ENCODE data around the gene TMEM92.

TMEM92 gene

GRCh38 chr17:50317121-50317520 is 42.9 kb downstream of the TMEM92 start:
- H3K4me3 ChIP-seq: no peak overlapping the region
- TF ChIP-seq, protein P1, sequence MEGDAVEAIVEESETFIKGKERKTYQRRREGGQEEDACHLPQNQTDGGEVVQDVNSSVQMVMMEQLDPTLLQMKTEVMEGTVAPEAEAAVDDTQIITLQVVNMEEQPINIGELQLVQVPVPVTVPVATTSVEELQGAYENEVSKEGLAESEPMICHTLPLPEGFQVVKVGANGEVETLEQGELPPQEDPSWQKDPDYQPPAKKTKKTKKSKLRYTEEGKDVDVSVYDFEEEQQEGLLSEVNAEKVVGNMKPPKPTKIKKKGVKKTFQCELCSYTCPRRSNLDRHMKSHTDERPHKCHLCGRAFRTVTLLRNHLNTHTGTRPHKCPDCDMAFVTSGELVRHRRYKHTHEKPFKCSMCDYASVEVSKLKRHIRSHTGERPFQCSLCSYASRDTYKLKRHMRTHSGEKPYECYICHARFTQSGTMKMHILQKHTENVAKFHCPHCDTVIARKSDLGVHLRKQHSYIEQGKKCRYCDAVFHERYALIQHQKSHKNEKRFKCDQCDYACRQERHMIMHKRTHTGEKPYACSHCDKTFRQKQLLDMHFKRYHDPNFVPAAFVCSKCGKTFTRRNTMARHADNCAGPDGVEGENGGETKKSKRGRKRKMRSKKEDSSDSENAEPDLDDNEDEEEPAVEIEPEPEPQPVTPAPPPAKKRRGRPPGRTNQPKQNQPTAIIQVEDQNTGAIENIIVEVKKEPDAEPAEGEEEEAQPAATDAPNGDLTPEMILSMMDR (IDR thresholded peaks at IDR 0.05): no peak
- DNase-seq (ENCODE audit: low spot score): no peak
- H3K27ac ChIP-seq: no peak overlapping the region

- TF ChIP-seq, protein P1 (IDR thresholded peaks at IDR 0.05): no peak
- Histone ChIP-seq H3K27ac (no peak overlapping the region), H3K4me3 (no peak overlapping the region)
- no peak for DNase-seq (ENCODE audit: low spot score)
Measured at GRCh38 chr17:50318501-50319285, 44.4 kb downstream of the TMEM92 start.

DNA sequence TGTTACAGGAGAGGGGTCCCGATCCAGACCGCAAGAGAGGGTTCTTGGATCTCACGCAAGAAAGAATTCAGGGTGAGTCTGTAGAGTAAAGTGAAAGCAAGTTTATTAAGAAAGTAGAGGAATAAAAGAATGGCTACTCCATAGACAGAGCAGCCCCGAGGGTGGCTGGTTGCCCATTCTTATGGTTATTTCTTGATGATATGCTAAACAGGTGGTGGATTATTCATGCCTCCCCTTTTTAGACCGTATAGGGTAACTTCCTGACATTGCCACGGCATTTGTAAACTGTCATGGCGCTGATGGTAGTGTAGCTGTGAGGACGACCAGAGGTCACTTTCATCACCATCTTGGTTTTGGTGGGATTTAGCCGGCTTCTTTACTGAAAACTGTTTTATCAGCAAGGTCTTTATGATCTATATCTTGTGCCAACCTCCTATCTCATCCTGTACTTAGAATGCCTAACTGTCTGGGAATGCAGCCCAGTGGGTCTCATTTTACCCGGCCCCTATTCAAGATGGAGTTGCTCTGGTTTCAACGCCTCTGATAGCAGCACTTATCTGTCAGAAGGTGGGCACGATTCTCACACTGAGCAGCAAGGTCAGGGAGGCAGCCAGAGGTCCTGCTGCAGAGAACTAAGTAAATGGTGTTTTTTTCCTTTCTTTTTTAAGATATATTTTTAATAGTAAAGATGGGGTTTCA is 45.2 kb downstream of the TMEM92 start:
- TF ChIP-seq, protein P1 (IDR thresholded peaks at IDR 0.05): no peak
- no peak for DNase-seq (ENCODE audit: low spot score)
- Histone ChIP-seq H3K4me3 (no peak overlapping the region), H3K27ac (no peak overlapping the region)

- TF ChIP-seq, protein P1 (IDR thresholded peaks at IDR 0.05): no peak
- DNase-seq (ENCODE audit: low spot score): no peak
- no peak overlapping the region for H3K27ac ChIP-seq
- H3K4me3 ChIP-seq: no peak overlapping the region
Measured at GRCh38 chr17:50322271-50322670, 48.0 kb downstream of the TMEM92 start.

DNA sequence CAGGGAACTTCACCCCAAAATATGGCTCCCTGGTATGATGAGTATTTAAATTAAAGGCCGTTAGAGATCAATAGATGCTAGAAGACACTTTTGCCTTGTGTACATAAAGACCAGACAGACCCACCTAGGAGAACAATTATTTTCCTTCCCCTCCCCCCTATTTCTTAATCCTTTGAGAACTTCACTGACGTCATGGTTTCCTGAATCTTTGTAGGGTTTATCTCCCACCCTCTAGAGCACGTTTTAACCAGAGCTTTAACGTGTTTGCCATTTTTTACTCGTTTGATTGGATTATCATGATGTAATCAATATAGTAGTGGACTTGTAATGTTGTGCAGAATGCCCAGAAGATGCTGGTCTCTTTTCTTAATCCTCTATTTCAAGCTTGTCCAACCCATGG is 48.8 kb downstream of the TMEM92 start:
- TF ChIP-seq, protein P1 (IDR thresholded peaks at IDR 0.05): no peak
- DNase-seq (ENCODE audit: low spot score): no peak
- Histone ChIP-seq H3K27ac (no peak overlapping the region), H3K4me3 (no peak overlapping the region)

DNA sequence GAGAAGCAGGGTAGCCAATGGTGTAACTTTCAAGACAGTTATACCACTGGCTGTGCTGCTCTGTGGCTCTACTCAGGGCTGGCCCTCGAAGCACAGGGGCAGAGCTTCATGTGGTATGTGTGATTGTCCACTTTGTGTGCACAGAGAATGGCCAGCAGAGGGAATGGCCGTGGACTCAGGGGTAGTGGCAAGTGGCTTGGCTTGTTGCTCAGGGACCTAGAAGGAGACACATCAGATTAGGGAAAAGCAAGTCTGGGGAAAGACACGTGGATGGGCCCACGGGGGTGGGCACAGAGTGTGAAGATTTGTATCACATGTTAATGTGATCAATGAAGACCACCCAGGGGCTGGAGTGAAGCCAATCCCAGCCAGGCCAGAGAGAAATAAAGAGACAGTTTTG is 51.6 kb downstream of the TMEM92 start:
- TF ChIP-seq, protein P1 (IDR thresholded peaks at IDR 0.05): no peak
- H3K27ac ChIP-seq: no peak overlapping the region
- no peak for DNase-seq (ENCODE audit: low spot score)
- H3K4me3 ChIP-seq: no peak overlapping the region

Data from coronary artery (tissue), 2 donors.